NB4 (cell line): Measurements from ENCODE around the gene CCDC71L.

Experiments
- MYC ChIP-seq: IDR thresholded peaks from 2 replicates; pipeline ENCODE4 v1.6.1; 2011; ENCODE audit warnings: low read depth, low read length
- POLR2A ChIP-seq: IDR thresholded peaks from 2 replicates; pipeline ENCODE4 v1.6.1; 2011; ENCODE audit warnings: mild to moderate bottlenecking; ENCODE audit not compliant: insufficient read length; ENCODE audit errors: extremely low read depth
- TF ChIP-seq, protein P1 (sequence below): IDR thresholded peaks from one replicate; pipeline ENCODE4 v1.5.1; 2012; ENCODE audit warnings: low read depth, low read length

DNA sequence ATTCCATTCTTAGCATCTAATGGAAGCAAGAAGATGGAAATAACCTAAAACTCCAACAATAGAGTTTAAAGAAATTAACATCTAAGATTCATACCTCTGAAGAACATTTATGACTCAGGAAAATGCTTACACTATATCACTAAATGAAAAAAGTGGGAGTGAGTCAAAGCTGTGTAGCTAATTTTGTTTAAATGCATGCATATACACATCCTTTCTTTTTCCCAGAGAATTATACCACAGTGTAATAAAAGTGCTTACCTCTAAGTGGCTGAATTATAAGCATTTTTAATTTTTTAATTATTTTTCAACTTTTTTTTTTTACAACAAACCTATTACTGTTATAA is 44.3 kb downstream of the CCDC71L start:
- TF ChIP-seq POLR2A (no peak), MYC (no peak)
- TF ChIP-seq, protein P1, sequence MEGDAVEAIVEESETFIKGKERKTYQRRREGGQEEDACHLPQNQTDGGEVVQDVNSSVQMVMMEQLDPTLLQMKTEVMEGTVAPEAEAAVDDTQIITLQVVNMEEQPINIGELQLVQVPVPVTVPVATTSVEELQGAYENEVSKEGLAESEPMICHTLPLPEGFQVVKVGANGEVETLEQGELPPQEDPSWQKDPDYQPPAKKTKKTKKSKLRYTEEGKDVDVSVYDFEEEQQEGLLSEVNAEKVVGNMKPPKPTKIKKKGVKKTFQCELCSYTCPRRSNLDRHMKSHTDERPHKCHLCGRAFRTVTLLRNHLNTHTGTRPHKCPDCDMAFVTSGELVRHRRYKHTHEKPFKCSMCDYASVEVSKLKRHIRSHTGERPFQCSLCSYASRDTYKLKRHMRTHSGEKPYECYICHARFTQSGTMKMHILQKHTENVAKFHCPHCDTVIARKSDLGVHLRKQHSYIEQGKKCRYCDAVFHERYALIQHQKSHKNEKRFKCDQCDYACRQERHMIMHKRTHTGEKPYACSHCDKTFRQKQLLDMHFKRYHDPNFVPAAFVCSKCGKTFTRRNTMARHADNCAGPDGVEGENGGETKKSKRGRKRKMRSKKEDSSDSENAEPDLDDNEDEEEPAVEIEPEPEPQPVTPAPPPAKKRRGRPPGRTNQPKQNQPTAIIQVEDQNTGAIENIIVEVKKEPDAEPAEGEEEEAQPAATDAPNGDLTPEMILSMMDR: no peak
